Measurements from ENCODE around the gene WWOX. TPM values are rescaled to one million over a fixed set of nuclear protein-coding genes. Genes with fewer than 3 reads are reported as not detected.

Gene WWOX
- total and polyA plus RNA-seq, 4 donors, result 5.4 to 61.5 (median 18.4) TPM

- peak overlapping the region in 1 of 2 donors; percentile 28 for H3K27ac ChIP-seq (ENCODE audit: low read depth in 1 of 2, low read length in 1 of 2)
- no peak for TF ChIP-seq CTCF (IDR thresholded peaks at IDR 0.05; ENCODE audit: control extremely low read depth, extremely low read depth)
- peaks cover 4 to 30% (median 20%) of the 10 kb centered on the region in 5 donors for H3K4me1 ChIP-seq (ENCODE audit: control insufficient read depth in 5 of 5, insufficient read depth in 5 of 5, low read length in 5 of 5)
- no peak overlapping the region for H3K9ac ChIP-seq (ENCODE audit: insufficient read depth in 1 of 2, low read length in 2 of 2)
- no peaks in the 10 kb centered on the region for H3K27me3 ChIP-seq (ENCODE audit: control insufficient read depth in 3 of 3, insufficient read depth in 3 of 3, low read length in 2 of 3)
- H3K36me3 ChIP-seq (ENCODE audit: control insufficient read depth in 4 of 4, insufficient read depth in 4 of 4, low read length in 4 of 4), result no peaks in the 10 kb centered on the region
- ATAC-seq (ENCODE audit: insufficient read depth, low FRiP score) (no peak), DNase-seq (peak; percentile 67 to 91 (median 84))
- 70 to 84% methylated on average over 6 of the region's 6 CpGs for WGBS, 2 donors
- peaks cover 0 to 1% (median 0%) of the 10 kb centered on the region in 4 donors for H3K9me3 ChIP-seq (ENCODE audit: control insufficient read depth in 4 of 4, insufficient read depth in 3 of 4, low read length in 3 of 4)
- H3K4me3 ChIP-seq, result no peak overlapping the region
Measured at GRCh38 chr16:78817200-78817739, 717.8 kb downstream of the WWOX start.

- Histone ChIP-seq H3K27me3 (ENCODE audit: control insufficient read depth in 3 of 3, insufficient read depth in 3 of 3, low read length in 2 of 3) (no peaks in the 10 kb centered on the region), H3K4me1 (ENCODE audit: control insufficient read depth in 5 of 5, insufficient read depth in 5 of 5, low read length in 5 of 5) (peaks cover 0 to 22% (median 16%) of the 10 kb centered on the region in 5 donors), H3K4me3 (no peak overlapping the region), H3K27ac (ENCODE audit: low read depth in 1 of 2, low read length in 1 of 2) (no peak overlapping the region), H3K36me3 (ENCODE audit: control insufficient read depth in 4 of 4, insufficient read depth in 4 of 4, low read length in 4 of 4) (no peaks in the 10 kb centered on the region), H3K9ac (ENCODE audit: insufficient read depth in 1 of 2, low read length in 2 of 2) (no peak overlapping the region), H3K9me3 (ENCODE audit: control insufficient read depth in 4 of 4, insufficient read depth in 3 of 4, low read length in 3 of 4) (peaks cover 0 to 2% (median under 1%) of the 10 kb centered on the region in 4 donors)
- WGBS, 2 donors, result 56 to 87% methylated on average over 3 of the region's 3 CpGs
- ATAC-seq (ENCODE audit: insufficient read depth, low FRiP score) (no peak), DNase-seq (no peak)
- TF ChIP-seq CTCF (IDR thresholded peaks at IDR 0.05; ENCODE audit: control extremely low read depth, extremely low read depth), result no peak
Measured at GRCh38 chr16:78821335-78821734, 721.9 kb downstream of the WWOX start.

- Histone ChIP-seq H3K27me3 (ENCODE audit: control insufficient read depth in 3 of 3, insufficient read depth in 3 of 3, low read length in 2 of 3) (no peaks in the 10 kb centered on the region), H3K9me3 (ENCODE audit: control insufficient read depth in 4 of 4, insufficient read depth in 3 of 4, low read length in 3 of 4) (peaks cover 0 to 2% (median under 1%) of the 10 kb centered on the region in 4 donors), H3K36me3 (ENCODE audit: control insufficient read depth in 4 of 4, insufficient read depth in 4 of 4, low read length in 4 of 4) (no peaks in the 10 kb centered on the region), H3K9ac (ENCODE audit: insufficient read depth in 1 of 2, low read length in 2 of 2) (no peak overlapping the region), H3K4me3 (no peak overlapping the region), H3K27ac (ENCODE audit: low read depth in 1 of 2, low read length in 1 of 2) (no peak overlapping the region), H3K4me1 (ENCODE audit: control insufficient read depth in 5 of 5, insufficient read depth in 5 of 5, low read length in 5 of 5) (peaks cover 0 to 11% (median 6%) of the 10 kb centered on the region in 5 donors)
- 91 to 93% methylated on average over 2 of the region's 2 CpGs for WGBS, 2 donors
- no peak for DNase-seq
- ATAC-seq (ENCODE audit: insufficient read depth, low FRiP score), result no peak
- no peak for TF ChIP-seq CTCF (IDR thresholded peaks at IDR 0.05; ENCODE audit: control extremely low read depth, extremely low read depth)
Measured at GRCh38 chr16:78822509-78822908, 723.1 kb downstream of the WWOX start.

GRCh38 chr16:78823027-78823426 lies 723.6 kb downstream of the WWOX start:
- Histone ChIP-seq H3K27ac (ENCODE audit: low read depth in 1 of 2, low read length in 1 of 2) (no peak overlapping the region), H3K9ac (ENCODE audit: insufficient read depth in 1 of 2, low read length in 2 of 2) (no peak overlapping the region), H3K9me3 (ENCODE audit: control insufficient read depth in 4 of 4, insufficient read depth in 3 of 4, low read length in 3 of 4) (peaks cover 0 to 2% (median under 1%) of the 10 kb centered on the region in 4 donors), H3K27me3 (ENCODE audit: control insufficient read depth in 3 of 3, insufficient read depth in 3 of 3, low read length in 2 of 3) (no peaks in the 10 kb centered on the region), H3K4me3 (no peak overlapping the region), H3K4me1 (ENCODE audit: control insufficient read depth in 5 of 5, insufficient read depth in 5 of 5, low read length in 5 of 5) (peaks cover 0 to 6% (median 2%) of the 10 kb centered on the region in 5 donors), H3K36me3 (ENCODE audit: control insufficient read depth in 4 of 4, insufficient read depth in 4 of 4, low read length in 4 of 4) (no peaks in the 10 kb centered on the region)
- WGBS, 2 donors, result 74 to 93% methylated on average over 6 of the region's 6 CpGs
- ATAC-seq (ENCODE audit: insufficient read depth, low FRiP score) (no peak), DNase-seq (peak; percentile 49 to 66 (median 49))
- TF ChIP-seq CTCF (IDR thresholded peaks at IDR 0.05; ENCODE audit: control extremely low read depth, extremely low read depth), result no peak
